ENCODE data around the gene WWTR1.

The WWTR1 gene

GRCh38 chr3:149610351-149611105 is 47.3 kb downstream of the WWTR1 start:
- no peak for TF ChIP-seq CTCF (IDR thresholded peaks at IDR 0.05; ENCODE audit: low read length, missing control alignments)
- no peak for DNase-seq (ENCODE audit: low read depth)
- no peak overlapping the region for H3K4me3 ChIP-seq (replicated peaks; ENCODE audit: low read depth, low read length)

GRCh38 chr3:149609595-149609994 is 48.2 kb downstream of the WWTR1 start:
- H3K4me3 ChIP-seq (replicated peaks; ENCODE audit: low read depth, low read length), result no peak overlapping the region
- no peak for DNase-seq (ENCODE audit: low read depth)
- TF ChIP-seq CTCF (IDR thresholded peaks at IDR 0.05; ENCODE audit: low read length, missing control alignments), result no peak

GRCh38 chr3:149608987-149609386 is 48.8 kb downstream of the WWTR1 start:
- DNase-seq (ENCODE audit: low read depth), result no peak
- H3K4me3 ChIP-seq (replicated peaks; ENCODE audit: low read depth, low read length), result no peak overlapping the region
- no peak for TF ChIP-seq CTCF (IDR thresholded peaks at IDR 0.05; ENCODE audit: low read length, missing control alignments)

- H3K4me3 ChIP-seq (replicated peaks; ENCODE audit: low read depth, low read length), result no peak overlapping the region
- peak; percentile 64 for DNase-seq (ENCODE audit: low read depth)
- TF ChIP-seq CTCF (IDR thresholded peaks at IDR 0.05; ENCODE audit: low read length, missing control alignments), result no peak
These were observed 51.9 kb downstream of the WWTR1 start for GRCh38 chr3:149605902-149606301.

GRCh38 chr3:149604125-149604875 is 53.5 kb downstream of the WWTR1 start:
- DNase-seq (ENCODE audit: low read depth), result no peak
- TF ChIP-seq CTCF (IDR thresholded peaks at IDR 0.05; ENCODE audit: low read length, missing control alignments), result no peak
- no peak overlapping the region for H3K4me3 ChIP-seq (replicated peaks; ENCODE audit: low read depth, low read length)

GRCh38 chr3:149603126-149604074 is 54.4 kb downstream of the WWTR1 start:
- no peak overlapping the region for H3K4me3 ChIP-seq (replicated peaks; ENCODE audit: low read depth, low read length)
- TF ChIP-seq CTCF (IDR thresholded peaks at IDR 0.05; ENCODE audit: low read length, missing control alignments), result no peak
- DNase-seq (ENCODE audit: low read depth), result peak; percentile 63

Data from fibroblast of pulmonary artery (primary cell).